ENCODE data around the gene RAB19.

Gene RAB19

GRCh38 chr7:140454657-140455015, 50.8 kb downstream of the RAB19 start:
- no peak for DNase-seq

GRCh38 chr7:140455743-140456142, 51.9 kb downstream of the RAB19 start:
- no peak for DNase-seq

GRCh38 chr7:140456551-140457051, 52.7 kb downstream of the RAB19 start:
- DNase-seq = no peak

- DNase-seq = no peak
Observed at GRCh38 chr7:140458201-140458600, 54.3 kb downstream of the RAB19 start.

- DNase-seq = no peak
Observed at GRCh38 chr7:140458916-140459315, 55.1 kb downstream of the RAB19 start.

- no peak for DNase-seq
Observed at GRCh38 chr7:140463111-140463510, 59.3 kb downstream of the RAB19 start.

- peak; percentile 4 for DNase-seq
Observed at GRCh38 chr7:140475747-140476333, 72.0 kb downstream of the RAB19 start.

GRCh38 chr7:140476698-140477261, 72.9 kb downstream of the RAB19 start:
- no peak for DNase-seq
